HG03460 (cell line): ENCODE data around the gene TMUB1.
"Not testable (repeated sequence)": the region's sequence is repeated elsewhere in the genome, so short reads cannot be mapped to it uniquely, and the experiment has no call there.

ENCODE experiments used
- ATAC-seq: cut with Tn5 transposase; IDR thresholded peaks from one replicate; pipeline ENCODE4 v1.9.1; 2021; ENCODE audit not compliant: unreplicated experiment

The TMUB1 gene

DNA sequence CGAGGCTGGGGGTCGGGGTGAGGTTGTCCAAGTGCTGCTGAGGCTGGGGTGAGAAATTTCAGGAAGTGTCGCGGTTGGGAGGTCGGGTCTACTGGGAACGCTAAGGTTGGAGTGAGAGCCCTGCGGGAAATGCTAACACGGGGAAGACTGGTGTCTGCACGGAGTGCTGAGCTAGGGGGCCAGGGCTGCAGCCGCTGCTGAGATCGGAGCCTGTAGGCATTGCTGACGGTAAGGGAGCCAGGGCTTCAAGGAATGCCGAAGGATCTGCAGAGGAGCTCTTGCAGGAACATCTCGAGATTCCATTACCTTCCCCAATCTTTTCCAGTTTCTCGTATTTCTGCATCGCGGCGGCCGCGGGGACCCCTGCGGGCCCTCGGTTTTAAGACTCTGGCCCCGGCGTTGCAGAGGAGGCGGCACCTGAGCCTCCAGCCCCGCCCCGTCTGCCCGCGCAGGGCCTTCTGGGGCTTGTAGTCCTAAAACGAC is 25.7 kb downstream of the TMUB1 start, which contains the start of gene CDK5:
TSS of gene CDK5 (minus strand) at position 392 of the 483 bp plus-strand sequence. CDS start at position 343, 49 bp downstream.
- ATAC-seq = peak; percentile 1

DNA sequence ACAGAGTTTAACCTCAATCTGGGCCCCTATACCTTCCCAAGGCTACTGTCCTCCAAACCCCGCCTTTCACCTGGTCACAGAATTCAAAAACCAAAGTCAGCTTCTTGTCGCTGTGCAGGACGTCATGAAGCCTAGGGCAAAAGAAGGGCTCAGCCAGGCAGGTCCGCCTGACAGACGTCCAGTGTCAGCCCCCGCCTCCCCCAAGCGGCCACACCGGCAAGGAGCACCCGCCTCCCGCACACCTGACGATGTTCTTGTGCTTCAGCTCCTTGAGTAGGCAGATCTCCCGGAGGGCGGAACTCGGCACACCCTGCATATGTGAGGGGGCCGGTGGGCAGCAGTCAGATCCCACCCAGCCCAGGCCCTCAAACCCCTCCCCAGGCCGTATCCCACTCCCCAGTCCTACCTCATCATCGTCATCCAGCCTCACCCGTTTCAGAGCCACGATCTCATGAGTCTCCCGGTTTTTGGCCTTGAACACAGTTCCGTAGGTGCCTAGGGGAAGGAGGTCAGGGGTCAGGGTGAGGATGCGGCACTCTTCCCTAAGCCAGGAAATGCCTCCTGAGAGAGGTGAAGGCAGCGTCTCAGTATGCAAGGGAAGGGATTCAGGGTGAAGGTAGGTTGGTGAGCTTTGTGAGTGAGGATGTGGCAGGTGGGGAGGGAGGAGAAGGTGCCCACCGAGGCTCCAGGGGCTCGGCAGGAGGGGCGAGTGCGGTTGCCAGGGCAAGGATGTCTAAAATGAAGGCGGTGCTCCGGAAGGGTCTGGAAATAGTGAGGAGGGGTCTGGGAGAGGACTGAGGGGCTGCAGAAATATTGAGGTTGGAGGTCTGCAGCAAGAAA is 26.4 kb downstream of the TMUB1 start:
- no peak for ATAC-seq

DNA sequence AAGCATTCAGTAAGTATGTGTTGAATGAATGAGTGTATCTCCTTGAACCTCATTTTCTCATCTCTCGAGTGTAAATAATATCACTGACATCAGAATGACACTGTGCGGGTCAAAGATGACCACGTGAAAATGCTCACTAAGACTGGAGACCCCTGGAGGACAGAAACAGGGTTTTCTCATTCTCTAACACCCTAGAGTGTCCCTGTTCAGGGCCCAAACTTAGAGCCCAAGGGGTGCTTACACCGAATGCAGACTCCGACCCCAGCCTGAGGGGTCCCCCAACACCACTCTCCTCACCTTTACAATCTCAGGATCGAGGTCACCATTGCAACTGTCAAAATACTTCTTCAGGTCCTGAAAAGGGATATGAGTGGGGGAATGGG is 27.0 kb downstream of the TMUB1 start:
- no peak for ATAC-seq

DNA sequence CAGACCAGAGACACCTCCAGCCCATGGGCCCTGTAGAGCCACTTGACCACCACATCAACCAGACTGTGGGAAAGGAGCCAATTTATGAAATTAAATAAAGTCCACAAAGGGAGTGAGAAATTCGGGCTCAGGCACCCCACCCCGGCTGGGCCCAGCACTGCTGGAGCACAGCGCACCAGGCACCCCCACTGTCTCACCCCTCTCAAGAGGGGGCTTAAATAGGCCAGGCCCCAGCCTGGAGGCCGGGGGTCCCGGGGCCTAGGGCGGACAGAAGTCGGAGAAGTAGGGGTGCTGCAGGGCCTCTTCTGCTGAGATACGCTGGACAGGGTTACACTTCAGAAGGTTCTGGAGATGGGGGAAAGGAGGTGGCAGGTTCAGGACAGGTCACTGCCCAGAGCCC is 29.5 kb downstream of the TMUB1 start:
- no peak for ATAC-seq

DNA sequence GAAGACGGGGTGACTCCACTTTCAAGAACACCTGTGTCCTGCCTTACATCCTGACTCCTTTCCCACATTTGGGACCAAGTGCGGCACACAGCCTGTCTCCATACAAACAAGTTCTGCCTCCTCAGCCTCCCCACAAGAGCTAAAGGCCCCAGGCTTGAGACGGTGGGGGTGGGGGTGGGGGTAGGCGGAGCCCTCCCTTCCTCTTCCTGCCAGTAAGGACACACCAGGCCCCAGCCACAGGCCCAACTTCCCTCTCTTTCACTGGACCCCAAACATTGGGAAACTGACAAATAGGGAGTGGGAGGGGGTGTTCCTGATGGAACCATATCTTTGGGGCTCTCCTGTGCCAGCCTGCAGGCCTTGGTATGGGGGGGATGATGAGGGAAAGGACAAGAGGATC is 30.2 kb downstream of the TMUB1 start:
- ATAC-seq = no peak

DNA sequence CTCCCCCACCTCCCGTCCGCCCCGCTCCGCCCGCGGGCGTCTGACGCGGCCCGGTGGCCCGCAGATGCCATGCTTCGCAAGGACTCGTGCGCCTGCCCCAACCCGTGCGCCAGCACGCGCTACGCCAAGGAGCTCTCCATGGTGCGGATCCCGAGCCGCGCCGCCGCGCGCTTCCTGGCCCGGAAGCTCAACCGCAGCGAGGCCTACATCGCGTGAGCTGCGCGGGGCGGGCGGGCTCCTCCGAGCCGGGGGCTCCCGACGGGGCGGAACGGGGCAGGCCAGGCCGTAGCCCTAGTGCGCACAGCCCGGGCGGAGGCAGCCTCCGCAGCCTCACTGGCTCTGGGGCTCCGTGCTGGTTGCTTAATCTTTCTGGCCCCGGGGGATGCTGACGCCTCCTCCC is 32.2 kb downstream of the TMUB1 start:
- no peak for ATAC-seq

DNA sequence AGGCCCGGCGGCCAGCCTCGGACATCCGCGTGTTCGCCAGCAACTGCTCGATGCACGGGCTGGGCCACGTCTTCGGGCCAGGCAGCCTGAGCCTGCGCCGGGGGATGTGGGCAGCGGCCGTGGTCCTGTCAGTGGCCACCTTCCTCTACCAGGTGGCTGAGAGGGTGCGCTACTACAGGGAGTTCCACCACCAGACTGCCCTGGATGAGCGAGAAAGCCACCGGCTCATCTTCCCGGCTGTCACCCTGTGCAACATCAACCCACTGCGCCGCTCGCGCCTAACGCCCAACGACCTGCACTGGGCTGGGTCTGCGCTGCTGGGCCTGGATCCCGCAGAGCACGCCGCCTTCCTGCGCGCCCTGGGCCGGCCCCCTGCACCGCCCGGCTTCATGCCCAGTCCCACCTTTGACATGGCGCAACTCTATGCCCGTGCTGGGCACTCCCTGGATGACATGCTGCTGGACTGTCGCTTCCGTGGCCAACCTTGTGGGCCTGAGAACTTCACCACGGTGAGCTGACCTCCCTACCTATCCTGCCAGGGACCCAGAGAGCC is 34.3 kb downstream of the TMUB1 start:
- ATAC-seq = no peak

DNA sequence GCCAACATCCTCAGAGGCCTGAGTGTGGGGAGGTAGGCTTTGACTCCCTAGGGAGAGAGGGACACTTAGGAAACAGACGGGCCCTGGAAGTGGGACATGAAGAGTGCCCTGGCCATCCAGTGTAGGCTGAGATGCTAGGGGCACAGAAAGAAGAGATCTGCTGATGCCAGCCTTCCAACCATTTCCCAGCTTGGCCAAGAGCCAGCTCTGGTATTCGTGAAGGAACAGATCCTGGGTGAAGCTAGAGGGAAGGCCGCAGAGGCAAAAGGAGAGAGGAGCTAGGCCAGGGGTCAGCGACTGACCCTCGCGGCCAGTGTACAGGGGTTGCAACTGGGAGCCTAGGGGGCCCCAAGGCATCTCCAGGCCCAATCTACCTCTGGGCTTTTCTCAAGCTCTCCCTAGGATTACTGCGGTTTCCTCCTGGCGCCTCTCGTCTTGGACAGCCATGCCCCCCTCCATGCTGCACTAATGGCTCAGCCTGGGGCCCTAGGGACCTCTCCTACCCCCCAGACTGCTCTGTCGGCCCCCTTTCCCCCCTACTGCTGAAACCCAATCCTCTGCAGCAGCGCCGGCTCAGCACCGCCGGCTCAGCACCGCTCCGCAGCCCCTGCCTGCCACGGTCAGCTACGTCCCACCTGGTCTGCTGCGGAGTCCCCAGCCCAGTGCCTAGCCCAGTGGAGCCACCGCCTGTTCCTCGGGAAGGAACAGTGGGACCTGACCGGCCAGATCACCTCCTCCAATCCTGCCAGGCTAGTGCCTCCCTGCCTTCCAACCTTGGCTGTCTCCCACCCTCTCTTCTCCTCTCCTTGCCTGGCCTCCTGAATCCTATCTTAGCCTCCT is 35.1 kb downstream of the TMUB1 start, which contains the start of gene ASIC3:
TSS of gene ASIC3 (plus strand) at position 556 of the 840 bp plus-strand sequence. CDS start 355 bp downstream, outside the sequence.
- no peak for ATAC-seq

DNA sequence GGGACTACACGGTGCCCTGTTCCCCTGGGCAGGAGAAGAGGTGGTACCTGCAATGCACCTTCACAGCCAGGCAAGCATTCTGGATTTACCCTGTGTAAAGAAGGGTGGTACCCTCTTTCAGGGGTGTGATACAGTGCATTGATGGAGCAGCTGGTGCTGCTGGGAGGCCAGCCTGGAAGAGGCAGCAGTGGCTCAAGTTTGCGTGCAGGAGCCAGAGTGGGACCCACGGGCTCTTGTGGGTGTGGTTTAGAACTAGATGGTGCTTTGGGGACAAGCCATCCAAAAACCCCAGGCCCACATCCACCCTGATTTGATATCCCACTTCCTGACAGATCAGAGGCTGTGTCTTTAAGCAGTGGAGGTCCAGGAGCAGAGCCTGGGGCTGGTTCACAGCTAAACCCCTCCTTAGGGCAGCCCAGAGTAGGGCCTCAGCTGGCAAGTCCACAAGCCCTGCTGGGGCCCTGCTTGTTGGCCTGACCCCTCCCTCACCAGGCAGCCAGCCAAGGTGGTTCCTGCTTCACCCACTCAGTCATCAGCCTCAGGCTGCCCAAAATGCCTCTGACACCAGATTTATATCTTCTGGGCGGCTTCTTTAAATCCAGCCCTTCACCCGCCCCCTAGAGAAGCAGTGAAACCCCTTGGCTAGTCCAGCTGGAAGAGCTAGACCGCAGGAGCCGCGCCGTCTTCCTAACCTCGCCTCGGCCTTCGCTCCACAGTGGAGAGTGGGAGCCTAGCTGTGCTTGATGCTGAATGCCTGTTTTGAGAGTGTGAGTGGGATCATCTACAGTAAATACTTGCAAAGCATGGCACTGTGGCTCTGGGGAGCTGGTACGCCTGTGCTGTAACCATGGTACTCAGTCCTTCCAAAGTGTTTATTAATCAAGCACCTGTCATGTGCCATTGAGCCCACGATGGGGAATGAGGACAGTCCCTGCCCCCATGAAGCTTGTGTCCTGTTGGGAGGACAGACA is 36.4 kb downstream of the TMUB1 start:
- no peak for ATAC-seq

DNA sequence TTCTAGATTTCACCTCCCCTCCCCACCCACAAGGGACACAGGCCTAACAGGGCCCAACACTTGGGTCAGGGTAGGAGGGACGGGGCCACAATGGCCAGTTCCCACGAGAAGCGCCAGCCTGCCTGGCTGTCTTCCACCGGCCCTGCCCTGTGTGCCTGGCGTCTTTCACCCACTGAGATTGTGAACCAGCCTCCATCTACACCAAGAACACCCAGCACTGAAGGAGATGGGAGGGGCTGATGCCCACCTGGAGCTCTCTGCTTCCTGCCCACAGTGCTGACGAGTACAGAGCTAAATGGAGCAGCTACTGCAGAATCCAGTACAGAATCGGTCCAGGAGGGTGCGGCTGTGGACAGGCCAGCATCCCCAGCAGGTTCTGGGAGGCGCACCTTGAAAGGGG is 37.3 kb downstream of the TMUB1 start:
- ATAC-seq = no peak

DNA sequence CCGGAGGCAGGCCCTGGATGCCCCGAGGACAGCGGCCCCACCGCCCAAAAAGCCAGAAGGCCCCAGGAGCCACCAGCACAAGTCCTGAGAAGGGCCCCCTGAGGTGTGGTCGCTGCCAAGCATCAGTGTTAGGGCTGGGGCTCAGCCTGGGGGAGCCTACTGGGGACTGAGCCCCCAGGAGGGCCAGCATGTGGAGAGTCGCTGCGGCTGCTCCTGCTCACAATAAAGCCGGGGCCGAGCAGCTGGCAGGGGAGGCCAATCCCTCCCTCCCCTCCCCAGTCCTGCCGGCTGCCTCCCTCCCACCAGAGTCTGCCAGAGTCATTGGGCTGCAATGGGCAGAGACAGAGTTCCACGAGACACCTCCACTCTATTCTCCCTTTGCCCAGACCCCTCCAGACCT is 38.0 kb downstream of the TMUB1 start:
- no peak for ATAC-seq

DNA sequence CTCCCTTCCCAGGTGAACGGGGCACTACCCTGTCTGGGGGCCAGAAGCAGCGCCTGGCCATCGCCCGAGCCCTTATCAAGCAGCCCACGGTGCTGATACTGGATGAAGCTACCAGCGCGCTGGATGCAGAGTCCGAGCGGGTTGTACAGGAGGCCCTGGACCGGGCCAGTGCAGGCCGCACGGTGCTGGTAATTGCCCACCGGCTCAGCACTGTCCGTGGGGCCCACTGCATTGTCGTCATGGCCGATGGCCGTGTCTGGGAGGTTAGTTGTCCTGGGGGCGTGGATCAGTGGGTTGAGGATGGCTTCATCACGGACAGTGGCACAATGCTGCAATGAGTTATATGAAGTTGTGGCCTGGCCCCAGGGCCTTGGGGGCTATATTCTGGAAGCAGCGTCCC is 39.3 kb downstream of the TMUB1 start:
- no peak for ATAC-seq

DNA sequence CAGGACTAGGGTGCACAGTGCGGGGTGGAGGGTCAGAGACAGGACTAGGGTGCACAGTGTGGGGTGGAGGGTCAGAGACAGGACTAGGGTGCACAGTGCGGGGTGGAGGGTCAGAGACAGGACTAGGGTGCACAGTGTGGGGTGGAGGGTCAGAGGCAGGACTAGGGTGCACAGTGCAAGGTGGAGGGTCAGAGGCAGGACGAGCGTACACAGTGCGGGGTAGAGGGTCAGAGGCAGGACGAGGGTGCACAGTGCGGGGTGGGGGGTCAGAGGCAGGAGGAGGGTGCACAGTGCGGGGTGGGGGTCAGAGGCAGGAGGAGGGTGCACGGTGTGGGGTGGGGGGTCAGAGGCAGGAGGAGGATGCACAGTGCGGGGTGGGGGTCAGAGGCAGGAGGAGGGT is 39.8 kb downstream of the TMUB1 start:
- ATAC-seq = not testable (repeated sequence)

DNA sequence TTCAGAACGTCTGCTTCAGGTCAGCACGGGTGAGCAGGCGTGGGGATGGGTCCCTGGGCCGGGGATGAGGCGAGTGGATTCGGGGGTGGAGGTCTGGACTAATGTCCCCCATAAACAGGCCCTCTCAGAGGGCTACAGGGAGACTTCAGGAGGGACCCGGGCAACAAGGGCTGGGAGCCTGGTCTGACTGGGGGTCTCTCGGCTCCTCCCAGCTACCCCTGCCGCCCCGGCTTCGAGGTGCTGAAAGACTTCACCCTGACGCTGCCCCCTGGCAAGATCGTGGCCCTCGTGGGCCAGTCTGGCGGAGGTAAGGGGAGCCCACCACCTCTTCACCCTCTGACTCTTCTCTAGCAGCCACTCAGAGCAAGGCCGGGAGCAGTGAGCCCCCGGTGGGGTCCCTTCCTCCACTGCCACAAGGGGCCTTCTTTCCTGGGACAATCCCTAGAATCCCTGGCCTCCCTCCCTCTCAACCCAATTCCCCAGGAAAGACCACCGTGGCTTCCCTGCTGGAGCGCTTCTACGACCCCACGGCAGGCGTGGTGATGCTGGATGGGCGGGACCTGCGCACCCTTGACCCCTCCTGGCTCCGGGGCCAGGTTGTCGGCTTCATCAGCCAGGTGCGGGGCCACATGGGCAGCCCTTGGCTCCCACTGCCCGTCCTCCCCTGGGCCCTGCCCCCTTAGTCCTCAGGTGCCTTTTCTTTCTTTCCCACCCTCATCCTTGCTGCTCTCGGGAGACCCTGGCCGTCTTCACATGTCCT is 42.5 kb downstream of the TMUB1 start:
- no peak for ATAC-seq

DNA sequence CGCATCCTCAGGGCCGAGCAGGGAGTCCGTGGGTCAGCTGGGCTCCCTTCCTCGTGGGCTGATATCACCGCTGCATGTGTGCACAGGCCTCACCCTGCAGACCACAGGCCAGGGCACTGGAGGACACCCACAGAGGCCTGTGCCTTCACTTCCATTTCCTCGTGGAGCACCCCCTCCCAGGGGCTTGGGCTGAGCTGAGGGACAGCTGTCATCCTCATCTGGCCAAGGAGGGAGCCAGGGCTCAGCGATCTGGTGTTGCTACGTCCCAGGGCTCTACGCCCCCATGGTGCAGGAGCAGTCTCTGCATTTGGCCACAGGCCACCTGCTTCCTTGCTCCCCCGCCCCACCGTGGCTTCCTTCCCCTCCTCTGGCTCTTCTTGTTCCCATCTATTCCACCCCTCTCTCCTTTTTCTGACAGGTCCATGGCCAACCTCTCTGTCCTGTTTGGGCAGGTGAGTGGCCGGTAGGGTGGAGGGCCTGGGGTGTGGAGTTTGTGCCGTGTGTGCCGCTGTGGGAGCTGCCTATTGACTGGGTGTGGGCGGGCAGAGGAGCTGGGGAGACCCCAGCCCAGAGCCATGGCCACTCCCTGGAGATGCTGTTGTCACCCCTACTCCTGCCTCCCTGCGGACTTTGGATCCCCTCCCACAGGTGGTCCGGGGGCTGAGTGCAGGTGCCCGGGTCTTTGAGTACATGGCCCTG is 43.3 kb downstream of the TMUB1 start:
- no peak for ATAC-seq

DNA sequence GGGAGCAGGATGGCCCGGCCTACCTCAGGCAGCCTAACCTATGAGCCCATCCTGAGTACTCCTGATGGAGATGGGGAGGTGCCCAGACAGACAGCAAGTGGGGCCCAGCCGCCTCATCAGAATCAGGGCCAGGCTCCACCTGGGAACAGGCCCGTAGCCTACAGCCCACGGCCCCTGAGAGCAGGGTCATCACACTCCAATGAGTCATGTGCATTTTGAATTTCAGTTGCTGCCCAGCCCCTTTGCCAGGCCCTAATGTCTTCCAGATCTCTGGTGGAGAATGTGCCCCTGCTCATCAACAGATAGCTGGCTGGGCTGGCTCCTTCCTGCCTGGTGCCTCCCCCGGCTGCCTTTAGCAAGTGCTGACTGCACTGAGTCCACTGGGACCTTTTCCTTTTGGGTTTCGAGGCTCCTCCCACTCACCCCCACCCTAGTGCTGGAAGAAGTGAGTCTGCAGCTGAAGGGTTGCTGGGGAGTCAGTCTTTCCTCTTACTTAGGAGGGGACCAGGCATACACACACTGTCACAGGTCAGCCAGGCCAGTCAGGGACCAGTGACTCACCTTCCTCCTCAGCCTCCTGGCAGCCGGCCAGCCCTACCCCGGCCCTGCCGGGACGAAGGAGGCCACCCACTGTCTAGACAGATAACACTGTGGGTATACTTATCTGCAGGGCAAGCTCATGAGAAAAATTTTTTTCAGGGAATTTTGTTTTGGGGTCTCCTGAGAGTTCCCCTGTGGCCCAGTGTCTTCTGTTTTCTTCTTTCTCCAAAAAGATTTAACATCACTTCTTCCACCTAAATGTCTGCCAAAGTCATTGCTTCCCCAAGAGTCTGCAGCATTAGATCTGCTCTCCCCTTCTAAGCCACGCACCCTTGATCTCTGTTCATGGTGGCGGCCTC is 44.1 kb downstream of the TMUB1 start:
- ATAC-seq = no peak

DNA sequence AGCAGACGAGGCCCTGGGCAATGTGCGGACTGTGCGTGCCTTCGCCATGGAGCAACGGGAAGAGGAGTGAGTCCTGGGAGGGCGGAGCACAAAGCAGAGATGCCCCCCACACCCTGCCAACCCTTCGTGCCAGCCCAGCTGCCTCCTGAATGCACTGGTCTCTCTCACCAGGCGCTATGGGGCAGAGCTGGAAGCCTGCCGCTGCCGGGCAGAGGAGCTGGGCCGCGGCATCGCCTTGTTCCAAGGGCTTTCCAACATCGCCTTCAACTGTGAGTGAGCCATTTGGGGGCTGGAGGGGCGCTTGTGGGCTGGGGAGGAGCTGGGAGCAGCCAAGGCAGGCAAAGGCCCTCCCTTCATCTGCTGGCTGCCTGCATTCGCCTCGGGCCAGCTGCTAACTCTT is 47.4 kb downstream of the TMUB1 start:
- no peak for ATAC-seq
